Subcutaneous adipose tissue (tissue), 4 donors: ENCODE measurements around the gene SEC14L5. TPM values are rescaled to one million over a fixed set of nuclear protein-coding genes. Genes with fewer than 3 reads are reported as not detected.

Experiments
- total RNA-seq, 4 donors: library from RNA; depleted of rRNA; stranded (reverse); fragments of >200 nt; gene quantifications; one replicate each; pipeline ENCODE4 v1.1.0, GENCODE V29; 2016
- TF ChIP-seq, protein P1 (sequence below): fragments of 450-650 bp; IDR thresholded peaks from one replicate; pipeline ENCODE4 v1.5.1; 2016; ENCODE audit warnings: low read depth, mild to moderate bottlenecking, control low read depth, antibody characterized with exemption, moderate library complexity

The SEC14L5 gene
- total RNA-seq, 4 donors from 2014 or later: 0.33 to 0.68 (median 0.61) TPM

DNA sequence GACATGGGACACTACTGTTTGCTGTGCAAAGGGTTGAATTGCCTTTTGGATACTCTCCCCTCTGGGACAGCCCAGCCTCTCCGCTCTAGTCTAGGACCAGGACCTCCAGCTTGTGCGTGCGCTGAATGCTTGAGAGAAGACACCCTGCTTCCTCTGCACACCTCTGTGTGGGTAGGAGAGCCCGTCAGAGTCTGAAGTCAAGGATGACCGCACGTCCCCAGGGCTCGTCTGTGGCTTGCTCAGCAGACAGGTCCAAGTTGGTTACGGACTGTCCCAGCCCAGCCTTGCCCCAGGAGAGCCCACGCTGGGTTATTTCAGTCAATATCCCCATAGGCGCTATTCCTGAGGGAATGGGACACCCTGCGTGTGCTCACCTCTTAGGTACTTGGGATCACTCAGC is 103.9 kb downstream of the SEC14L5 start:
- TF ChIP-seq, protein P1, sequence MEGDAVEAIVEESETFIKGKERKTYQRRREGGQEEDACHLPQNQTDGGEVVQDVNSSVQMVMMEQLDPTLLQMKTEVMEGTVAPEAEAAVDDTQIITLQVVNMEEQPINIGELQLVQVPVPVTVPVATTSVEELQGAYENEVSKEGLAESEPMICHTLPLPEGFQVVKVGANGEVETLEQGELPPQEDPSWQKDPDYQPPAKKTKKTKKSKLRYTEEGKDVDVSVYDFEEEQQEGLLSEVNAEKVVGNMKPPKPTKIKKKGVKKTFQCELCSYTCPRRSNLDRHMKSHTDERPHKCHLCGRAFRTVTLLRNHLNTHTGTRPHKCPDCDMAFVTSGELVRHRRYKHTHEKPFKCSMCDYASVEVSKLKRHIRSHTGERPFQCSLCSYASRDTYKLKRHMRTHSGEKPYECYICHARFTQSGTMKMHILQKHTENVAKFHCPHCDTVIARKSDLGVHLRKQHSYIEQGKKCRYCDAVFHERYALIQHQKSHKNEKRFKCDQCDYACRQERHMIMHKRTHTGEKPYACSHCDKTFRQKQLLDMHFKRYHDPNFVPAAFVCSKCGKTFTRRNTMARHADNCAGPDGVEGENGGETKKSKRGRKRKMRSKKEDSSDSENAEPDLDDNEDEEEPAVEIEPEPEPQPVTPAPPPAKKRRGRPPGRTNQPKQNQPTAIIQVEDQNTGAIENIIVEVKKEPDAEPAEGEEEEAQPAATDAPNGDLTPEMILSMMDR: no peak

DNA sequence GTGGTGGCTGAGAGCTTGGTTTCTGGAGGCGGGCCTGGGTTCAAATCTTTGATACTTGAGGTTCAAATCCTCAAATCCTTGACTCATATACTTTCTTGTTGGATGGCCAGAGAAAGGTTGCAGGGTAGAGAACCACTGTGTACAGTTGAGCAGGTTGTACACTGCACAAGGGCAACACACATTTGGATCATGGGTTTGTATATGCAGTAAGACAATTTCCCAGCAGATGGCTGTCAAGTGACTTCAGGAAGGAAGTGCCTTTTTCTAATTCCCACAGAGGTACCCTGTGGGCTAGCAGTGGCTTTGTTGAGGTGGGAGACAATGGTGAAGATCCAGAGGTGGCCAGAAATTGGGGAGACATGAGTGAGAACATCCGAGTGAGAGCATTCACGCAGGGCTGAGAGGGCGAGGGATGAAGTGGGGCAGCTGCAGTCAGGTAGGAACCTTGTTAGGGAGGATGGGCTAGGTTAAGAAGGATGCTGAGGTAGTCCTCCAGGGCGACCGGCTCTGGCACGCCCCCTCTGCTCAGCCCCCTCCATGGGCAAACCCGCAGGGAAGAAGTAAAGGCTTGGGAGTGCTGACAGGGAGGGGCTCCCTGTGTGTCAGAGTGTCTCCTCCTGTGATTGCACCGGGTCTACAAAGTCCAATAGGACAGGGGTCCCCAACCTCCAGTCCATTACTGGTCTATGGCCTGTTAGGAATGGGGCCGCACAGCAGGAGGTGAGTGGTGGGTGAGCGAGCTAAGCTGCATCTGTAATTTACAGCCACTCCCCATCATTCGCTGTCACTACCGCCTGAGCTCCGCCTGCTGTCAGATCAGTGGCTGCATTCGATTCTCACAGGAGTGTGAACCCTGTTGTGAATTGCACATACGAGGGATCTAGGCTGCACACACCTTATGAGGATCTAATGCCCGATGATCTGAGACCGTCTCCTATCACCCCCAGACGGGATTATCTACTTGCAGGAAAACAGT is 104.9 kb downstream of the SEC14L5 start:
- TF ChIP-seq, protein P1: no peak

DNA sequence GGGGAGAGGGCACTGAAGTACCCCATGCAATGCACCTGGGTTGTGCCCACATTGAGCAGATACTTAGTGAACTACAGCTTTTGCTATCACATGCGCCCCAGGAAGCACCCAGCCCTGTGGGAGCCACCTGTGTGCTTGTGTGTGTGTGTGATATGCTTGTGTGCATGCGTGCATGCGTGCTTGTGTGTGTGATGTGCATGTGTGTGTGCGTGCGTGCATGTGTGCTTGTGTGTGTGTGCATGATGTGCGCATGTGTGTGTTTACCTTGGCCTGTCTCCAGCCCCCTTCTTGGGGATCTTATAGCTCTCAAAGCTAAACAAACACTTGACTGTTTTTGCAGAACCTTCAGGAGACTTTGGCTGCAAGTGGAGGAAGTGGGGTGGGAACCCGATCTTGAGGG is 106.8 kb downstream of the SEC14L5 start:
- TF ChIP-seq, protein P1: no peak

DNA sequence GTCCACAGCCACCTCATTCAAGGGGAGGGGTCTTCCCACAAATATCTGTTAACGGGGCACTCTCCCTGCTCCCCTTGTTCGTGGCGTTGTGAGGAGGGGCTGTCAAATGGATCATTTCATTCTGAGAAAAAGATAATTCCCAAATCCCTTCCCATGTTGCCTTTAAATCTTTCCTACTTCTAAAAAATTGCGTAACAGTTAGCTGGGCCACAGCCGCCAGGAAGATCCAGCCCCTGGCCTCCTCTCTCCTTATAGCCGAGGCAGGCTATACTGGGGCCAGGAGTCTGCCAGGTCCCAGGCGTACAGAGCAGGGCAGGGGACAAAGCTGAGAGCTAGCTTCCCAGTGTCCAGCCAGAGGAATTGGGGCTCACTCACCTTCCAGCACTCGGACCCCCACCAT is 107.2 kb downstream of the SEC14L5 start:
- TF ChIP-seq, protein P1: no peak

DNA sequence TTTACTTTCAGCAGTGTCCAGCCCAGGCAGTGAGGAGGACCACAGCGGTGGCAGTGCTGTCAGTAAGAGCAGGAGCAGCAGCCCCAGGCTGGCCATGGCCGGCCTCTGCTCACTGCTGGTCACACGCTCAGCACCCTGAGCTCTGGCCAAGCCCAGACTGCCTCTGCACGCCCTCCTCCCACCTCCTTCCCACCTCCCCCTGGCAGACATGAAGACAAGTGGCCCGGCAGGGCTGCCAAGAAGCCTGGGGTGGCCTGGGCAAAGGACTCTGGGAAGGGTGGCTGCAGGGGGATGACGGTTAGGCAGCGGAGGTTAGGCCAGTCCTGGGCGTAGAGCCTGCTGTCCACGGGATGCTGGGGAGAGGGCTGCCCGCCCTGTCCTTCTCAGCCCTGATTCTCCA is 107.7 kb downstream of the SEC14L5 start, which contains the start of gene C16orf89:
C16orf89 (minus strand) TSS at position 144 of the 400 bp plus-strand sequence; CDS start at position 96, 48 bp downstream.
- TF ChIP-seq, protein P1: no peak

DNA sequence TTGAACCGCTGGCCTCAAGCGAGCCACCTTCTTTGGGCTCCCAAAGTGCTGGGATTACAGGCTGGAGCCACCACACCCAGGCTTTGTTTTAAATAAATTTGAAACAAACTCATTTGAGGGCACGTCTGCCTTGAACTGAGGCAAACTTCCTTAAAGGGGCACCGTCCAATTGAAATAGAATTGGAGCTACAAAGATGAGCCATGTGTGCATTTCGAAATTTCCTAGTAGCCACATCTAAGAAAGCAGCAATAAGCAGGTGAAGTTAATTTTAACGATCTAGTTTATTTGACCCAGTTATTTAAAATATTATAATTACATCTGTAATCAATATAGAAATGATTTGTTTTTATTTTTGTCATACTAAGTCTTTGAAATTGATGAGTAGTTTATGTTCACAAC is 108.4 kb downstream of the SEC14L5 start:
- TF ChIP-seq, protein P1: no peak

Other genes with a start within 250 kb of the SEC14L5 start
- 10 to 100 TPM in 3 of 4 donors, 1 to 10 TPM in 1; 9.3 to 21.5 (median 13.2) TPM for gene ANKS3, start 224.1 kb upstream of the SEC14L5 start, total RNA-seq
- 1 to 10 TPM in 2 of 4 donors, under 1 TPM in 2; 0.44 to 1.6 (median 0.91) TPM for gene DNAAF8, start 223.8 kb upstream of the SEC14L5 start, total RNA-seq
- 10 to 100 TPM in 1 of 4 donors, 1 to 10 TPM in 3; 3.8 to 11.7 (median 8.2) TPM for gene ZNF500, start 191.2 kb upstream of the SEC14L5 start, total RNA-seq
- not detected for gene SEPTIN12, start 170.0 kb upstream of the SEC14L5 start, total RNA-seq
- gene SMIM22, start 163.0 kb upstream of the SEC14L5 start, total RNA-seq: not detected
- gene ROGDI, start 155.7 kb upstream of the SEC14L5 start, total RNA-seq: 1 to 10 TPM; 4.2 to 8.8 (median 5.5) TPM
- 10 to 100 TPM; 38.8 to 64.7 (median 41.5) TPM for gene GLYR1, start 111.0 kb upstream of the SEC14L5 start, total RNA-seq
- gene UBN1, start 110.8 kb upstream of the SEC14L5 start, total RNA-seq: 10 to 100 TPM; 21.1 to 48.2 (median 37.2) TPM
- 100 to 1,000 TPM in 2 of 4 donors, 10 to 100 TPM in 2; 67.5 to 239 (median 111) TPM for gene PPL, start 21.2 kb upstream of the SEC14L5 start, total RNA-seq
- 10 to 100 TPM in 3 of 4 donors, 1 to 10 TPM in 1; 5.9 to 37.9 (median 30.1) TPM for gene NAGPA, start 75.6 kb downstream of the SEC14L5 start, total RNA-seq
- 10 to 100 TPM in 1 of 4 donors, 1 to 10 TPM in 2, not detected in 1; 2.9 to 14.9 (median 3.3) TPM for gene C16orf89, start 107.6 kb downstream of the SEC14L5 start, total RNA-seq
- gene ALG1, start 113.5 kb downstream of the SEC14L5 start, total RNA-seq: 10 to 100 TPM; 11.6 to 15.5 (median 14.5) TPM
- gene EEF2KMT, start 139.5 kb downstream of the SEC14L5 start, total RNA-seq: 1 to 10 TPM; 4.7 to 6.2 (median 5.8) TPM